ENCODE results near the gene SH3RF3. TPM values are rescaled to one million over a fixed set of nuclear protein-coding genes. Genes with fewer than 3 reads are reported as not detected.

SH3RF3 gene
- total RNA-seq, 1 experiment from 2014 or later: 1.0 TPM

DNA sequence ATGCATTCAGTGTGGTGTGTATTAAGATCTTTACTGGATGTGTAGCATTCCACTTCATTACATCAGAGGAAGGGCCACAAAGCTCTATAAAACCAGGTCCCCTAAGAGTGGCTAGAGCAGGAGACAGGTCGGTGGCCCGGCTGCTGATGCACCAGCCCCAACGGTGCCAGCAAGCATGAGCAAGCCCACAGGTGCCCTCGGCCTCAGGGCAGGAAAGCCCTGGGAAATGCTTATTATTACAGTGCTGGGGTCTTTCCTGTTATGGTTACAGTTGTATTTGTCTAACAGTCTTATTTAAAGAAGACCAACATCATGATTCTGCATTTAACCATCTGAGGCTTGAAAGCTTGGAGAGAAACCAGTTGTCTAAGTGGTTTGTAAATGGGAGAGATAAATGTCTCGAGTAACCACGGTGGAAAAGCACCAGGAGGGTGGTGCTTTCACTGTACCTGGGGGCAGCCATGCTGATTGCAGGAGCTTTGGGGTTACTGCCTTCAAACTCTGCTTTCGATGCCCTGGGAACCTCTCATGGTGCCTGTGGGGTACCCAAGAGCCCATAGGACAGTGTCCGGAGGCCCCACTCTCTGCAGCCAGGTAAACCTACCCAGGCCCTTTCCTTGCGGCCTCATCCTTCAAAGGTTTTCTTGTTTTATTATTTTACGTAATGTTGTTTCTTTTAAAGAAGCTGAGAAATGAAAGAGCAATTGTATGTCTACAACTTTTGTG is 133.1 kb downstream of the SH3RF3 start:
- ATAC-seq (no peak), DNase-seq (ENCODE audit: low spot score) (no peak)
- Mint-ChIP-seq H3K4me1 (peaks cover 16% of the 10 kb centered on the region), H3K27me3 (ENCODE audit: low read depth) (no peaks in the 10 kb centered on the region), H3K9me3 (no peaks in the 10 kb centered on the region), H3K36me3 (no peaks in the 10 kb centered on the region), H3K4me3 (no peak overlapping the region), H3K27ac (no peak overlapping the region)
- TF ChIP-seq, protein P1, sequence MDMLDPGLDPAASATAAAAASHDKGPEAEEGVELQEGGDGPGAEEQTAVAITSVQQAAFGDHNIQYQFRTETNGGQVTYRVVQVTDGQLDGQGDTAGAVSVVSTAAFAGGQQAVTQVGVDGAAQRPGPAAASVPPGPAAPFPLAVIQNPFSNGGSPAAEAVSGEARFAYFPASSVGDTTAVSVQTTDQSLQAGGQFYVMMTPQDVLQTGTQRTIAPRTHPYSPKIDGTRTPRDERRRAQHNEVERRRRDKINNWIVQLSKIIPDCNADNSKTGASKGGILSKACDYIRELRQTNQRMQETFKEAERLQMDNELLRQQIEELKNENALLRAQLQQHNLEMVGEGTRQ (CRISPR knock-in tag; IDR thresholded peaks at IDR 0.05): no peak
- TF ChIP-seq, protein P2, sequence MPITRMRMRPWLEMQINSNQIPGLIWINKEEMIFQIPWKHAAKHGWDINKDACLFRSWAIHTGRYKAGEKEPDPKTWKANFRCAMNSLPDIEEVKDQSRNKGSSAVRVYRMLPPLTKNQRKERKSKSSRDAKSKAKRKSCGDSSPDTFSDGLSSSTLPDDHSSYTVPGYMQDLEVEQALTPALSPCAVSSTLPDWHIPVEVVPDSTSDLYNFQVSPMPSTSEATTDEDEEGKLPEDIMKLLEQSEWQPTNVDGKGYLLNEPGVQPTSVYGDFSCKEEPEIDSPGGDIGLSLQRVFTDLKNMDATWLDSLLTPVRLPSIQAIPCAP (CRISPR knock-in tag; IDR thresholded peaks at IDR 0.05): no peak
- TF ChIP-seq CREB1 (CRISPR knock-in tag; IDR thresholded peaks at IDR 0.05): no peak
- TF ChIP-seq NFE2L1 (CRISPR knock-in tag; IDR thresholded peaks at IDR 0.05): no peak
- TF ChIP-seq GTF2I (CRISPR knock-in tag; conservative IDR thresholded peaks at IDR 0.05): no peak
- no peak for TF ChIP-seq ZNF138 (CRISPR knock-in tag; conservative IDR thresholded peaks at IDR 0.05)
- TF ChIP-seq, protein P3, sequence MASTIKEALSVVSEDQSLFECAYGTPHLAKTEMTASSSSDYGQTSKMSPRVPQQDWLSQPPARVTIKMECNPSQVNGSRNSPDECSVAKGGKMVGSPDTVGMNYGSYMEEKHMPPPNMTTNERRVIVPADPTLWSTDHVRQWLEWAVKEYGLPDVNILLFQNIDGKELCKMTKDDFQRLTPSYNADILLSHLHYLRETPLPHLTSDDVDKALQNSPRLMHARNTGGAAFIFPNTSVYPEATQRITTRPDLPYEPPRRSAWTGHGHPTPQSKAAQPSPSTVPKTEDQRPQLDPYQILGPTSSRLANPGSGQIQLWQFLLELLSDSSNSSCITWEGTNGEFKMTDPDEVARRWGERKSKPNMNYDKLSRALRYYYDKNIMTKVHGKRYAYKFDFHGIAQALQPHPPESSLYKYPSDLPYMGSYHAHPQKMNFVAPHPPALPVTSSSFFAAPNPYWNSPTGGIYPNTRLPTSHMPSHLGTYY (CRISPR knock-in tag; IDR thresholded peaks at IDR 0.05): no peak
- TF ChIP-seq, protein P4, sequence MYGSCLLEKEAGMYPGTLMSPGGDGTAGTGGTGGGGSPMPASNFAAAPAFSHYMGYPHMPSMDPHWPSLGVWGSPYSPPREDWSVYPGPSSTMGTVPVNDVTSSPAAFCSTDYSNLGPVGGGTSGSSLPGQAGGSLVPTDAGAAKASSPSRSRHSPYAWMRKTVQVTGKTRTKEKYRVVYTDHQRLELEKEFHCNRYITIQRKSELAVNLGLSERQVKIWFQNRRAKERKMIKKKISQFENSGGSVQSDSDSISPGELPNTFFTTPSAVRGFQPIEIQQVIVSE (CRISPR knock-in tag; IDR thresholded peaks at IDR 0.05; ENCODE audit: borderline replicate concordance): no peak
- TF ChIP-seq, protein P5, sequence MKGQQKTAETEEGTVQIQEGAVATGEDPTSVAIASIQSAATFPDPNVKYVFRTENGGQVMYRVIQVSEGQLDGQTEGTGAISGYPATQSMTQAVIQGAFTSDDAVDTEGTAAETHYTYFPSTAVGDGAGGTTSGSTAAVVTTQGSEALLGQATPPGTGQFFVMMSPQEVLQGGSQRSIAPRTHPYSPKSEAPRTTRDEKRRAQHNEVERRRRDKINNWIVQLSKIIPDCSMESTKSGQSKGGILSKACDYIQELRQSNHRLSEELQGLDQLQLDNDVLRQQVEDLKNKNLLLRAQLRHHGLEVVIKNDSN (CRISPR knock-in tag; IDR thresholded peaks at IDR 0.05): no peak
- ChIA-PET CTCF (interaction anchor here (1.5 kb wide), 1 partner anchor 113 kb away, joined by 3 read pairs; no protein-coding TSS in a partner anchor), POLR2A (no interaction called here)

DNA sequence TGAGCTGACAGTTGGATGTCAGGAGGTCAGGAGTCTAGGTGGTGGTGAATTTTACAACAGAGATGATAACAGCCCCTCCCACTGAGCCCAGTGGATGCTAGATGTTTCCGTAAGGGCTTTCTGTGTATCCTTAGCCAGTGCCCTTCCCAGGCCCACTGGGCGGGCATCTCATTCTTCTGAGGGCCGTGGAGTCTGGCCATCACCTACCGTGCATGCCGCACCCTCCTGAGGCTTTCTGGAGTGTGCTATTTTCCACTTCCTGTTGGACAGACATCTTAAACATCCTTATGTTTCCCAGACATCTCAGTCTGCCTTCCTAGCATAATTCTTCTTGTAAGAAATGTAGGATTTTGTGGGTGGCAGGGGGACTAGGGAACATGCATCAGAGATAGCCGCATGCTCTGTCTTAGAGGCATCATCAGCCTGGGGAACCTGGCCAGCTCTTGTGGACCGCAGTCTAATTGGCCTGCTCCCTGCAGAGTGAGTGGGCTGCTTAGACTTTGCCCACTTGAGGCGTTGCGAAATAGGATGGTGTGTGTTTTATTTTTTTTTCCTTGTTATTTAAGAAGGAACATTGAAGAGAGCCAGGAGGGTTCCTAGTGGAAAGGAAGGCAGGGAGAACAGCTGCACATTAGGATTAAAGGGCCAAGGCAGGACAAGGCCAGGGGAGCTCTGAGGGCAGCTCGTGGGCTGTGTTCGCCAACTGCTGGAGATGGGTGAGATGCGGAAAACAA is 135.8 kb downstream of the SH3RF3 start:
- H3K27ac Mint-ChIP-seq: no peak overlapping the region
- H3K27me3 Mint-ChIP-seq (ENCODE audit: low read depth): no peaks in the 10 kb centered on the region
- no peaks in the 10 kb centered on the region for H3K9me3 Mint-ChIP-seq
- CTCF ChIA-PET: no interaction called here
- ATAC-seq (no peak), DNase-seq (ENCODE audit: low spot score) (no peak)
- H3K4me1 Mint-ChIP-seq: peaks cover 20% of the 10 kb centered on the region
- H3K36me3 Mint-ChIP-seq: no peaks in the 10 kb centered on the region
- H3K4me3 Mint-ChIP-seq: no peak overlapping the region
- POLR2A ChIA-PET: no interaction called here
- TF ChIP-seq, protein P6, sequence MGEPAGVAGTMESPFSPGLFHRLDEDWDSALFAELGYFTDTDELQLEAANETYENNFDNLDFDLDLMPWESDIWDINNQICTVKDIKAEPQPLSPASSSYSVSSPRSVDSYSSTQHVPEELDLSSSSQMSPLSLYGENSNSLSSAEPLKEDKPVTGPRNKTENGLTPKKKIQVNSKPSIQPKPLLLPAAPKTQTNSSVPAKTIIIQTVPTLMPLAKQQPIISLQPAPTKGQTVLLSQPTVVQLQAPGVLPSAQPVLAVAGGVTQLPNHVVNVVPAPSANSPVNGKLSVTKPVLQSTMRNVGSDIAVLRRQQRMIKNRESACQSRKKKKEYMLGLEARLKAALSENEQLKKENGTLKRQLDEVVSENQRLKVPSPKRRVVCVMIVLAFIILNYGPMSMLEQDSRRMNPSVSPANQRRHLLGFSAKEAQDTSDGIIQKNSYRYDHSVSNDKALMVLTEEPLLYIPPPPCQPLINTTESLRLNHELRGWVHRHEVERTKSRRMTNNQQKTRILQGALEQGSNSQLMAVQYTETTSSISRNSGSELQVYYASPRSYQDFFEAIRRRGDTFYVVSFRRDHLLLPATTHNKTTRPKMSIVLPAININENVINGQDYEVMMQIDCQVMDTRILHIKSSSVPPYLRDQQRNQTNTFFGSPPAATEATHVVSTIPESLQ (CRISPR knock-in tag; IDR thresholded peaks at IDR 0.05): no peak
- TF ChIP-seq CBFB (CRISPR knock-in tag; IDR thresholded peaks at IDR 0.05; ENCODE audit: low read depth) (no peak), TEAD4 (CRISPR knock-in tag; IDR thresholded peaks at IDR 0.05) (no peak), ZNF396 (CRISPR knock-in tag; IDR thresholded peaks at IDR 0.05; ENCODE audit: borderline replicate concordance) (no peak)
- TF ChIP-seq, protein P7, sequence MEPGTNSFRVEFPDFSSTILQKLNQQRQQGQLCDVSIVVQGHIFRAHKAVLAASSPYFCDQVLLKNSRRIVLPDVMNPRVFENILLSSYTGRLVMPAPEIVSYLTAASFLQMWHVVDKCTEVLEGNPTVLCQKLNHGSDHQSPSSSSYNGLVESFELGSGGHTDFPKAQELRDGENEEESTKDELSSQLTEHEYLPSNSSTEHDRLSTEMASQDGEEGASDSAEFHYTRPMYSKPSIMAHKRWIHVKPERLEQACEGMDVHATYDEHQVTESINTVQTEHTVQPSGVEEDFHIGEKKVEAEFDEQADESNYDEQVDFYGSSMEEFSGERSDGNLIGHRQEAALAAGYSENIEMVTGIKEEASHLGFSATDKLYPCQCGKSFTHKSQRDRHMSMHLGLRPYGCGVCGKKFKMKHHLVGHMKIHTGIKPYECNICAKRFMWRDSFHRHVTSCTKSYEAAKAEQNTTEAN (CRISPR knock-in tag; IDR thresholded peaks at IDR 0.05): no peak
- TF ChIP-seq, protein P8, sequence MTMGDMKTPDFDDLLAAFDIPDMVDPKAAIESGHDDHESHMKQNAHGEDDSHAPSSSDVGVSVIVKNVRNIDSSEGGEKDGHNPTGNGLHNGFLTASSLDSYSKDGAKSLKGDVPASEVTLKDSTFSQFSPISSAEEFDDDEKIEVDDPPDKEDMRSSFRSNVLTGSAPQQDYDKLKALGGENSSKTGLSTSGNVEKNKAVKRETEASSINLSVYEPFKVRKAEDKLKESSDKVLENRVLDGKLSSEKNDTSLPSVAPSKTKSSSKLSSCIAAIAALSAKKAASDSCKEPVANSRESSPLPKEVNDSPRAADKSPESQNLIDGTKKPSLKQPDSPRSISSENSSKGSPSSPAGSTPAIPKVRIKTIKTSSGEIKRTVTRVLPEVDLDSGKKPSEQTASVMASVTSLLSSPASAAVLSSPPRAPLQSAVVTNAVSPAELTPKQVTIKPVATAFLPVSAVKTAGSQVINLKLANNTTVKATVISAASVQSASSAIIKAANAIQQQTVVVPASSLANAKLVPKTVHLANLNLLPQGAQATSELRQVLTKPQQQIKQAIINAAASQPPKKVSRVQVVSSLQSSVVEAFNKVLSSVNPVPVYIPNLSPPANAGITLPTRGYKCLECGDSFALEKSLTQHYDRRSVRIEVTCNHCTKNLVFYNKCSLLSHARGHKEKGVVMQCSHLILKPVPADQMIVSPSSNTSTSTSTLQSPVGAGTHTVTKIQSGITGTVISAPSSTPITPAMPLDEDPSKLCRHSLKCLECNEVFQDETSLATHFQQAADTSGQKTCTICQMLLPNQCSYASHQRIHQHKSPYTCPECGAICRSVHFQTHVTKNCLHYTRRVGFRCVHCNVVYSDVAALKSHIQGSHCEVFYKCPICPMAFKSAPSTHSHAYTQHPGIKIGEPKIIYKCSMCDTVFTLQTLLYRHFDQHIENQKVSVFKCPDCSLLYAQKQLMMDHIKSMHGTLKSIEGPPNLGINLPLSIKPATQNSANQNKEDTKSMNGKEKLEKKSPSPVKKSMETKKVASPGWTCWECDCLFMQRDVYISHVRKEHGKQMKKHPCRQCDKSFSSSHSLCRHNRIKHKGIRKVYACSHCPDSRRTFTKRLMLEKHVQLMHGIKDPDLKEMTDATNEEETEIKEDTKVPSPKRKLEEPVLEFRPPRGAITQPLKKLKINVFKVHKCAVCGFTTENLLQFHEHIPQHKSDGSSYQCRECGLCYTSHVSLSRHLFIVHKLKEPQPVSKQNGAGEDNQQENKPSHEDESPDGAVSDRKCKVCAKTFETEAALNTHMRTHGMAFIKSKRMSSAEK (CRISPR knock-in tag; IDR thresholded peaks at IDR 0.05; ENCODE audit: borderline replicate concordance): no peak
- TF ChIP-seq, protein P2 (CRISPR knock-in tag; IDR thresholded peaks at IDR 0.05): no peak
- TF ChIP-seq, protein P9, sequence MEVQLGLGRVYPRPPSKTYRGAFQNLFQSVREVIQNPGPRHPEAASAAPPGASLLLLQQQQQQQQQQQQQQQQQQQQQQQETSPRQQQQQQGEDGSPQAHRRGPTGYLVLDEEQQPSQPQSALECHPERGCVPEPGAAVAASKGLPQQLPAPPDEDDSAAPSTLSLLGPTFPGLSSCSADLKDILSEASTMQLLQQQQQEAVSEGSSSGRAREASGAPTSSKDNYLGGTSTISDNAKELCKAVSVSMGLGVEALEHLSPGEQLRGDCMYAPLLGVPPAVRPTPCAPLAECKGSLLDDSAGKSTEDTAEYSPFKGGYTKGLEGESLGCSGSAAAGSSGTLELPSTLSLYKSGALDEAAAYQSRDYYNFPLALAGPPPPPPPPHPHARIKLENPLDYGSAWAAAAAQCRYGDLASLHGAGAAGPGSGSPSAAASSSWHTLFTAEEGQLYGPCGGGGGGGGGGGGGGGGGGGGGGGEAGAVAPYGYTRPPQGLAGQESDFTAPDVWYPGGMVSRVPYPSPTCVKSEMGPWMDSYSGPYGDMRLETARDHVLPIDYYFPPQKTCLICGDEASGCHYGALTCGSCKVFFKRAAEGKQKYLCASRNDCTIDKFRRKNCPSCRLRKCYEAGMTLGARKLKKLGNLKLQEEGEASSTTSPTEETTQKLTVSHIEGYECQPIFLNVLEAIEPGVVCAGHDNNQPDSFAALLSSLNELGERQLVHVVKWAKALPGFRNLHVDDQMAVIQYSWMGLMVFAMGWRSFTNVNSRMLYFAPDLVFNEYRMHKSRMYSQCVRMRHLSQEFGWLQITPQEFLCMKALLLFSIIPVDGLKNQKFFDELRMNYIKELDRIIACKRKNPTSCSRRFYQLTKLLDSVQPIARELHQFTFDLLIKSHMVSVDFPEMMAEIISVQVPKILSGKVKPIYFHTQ (CRISPR knock-in tag; IDR thresholded peaks at IDR 0.05): no peak

Data from WTC11 (cell line).